Measurements from ENCODE around the gene MCC.

DNA sequence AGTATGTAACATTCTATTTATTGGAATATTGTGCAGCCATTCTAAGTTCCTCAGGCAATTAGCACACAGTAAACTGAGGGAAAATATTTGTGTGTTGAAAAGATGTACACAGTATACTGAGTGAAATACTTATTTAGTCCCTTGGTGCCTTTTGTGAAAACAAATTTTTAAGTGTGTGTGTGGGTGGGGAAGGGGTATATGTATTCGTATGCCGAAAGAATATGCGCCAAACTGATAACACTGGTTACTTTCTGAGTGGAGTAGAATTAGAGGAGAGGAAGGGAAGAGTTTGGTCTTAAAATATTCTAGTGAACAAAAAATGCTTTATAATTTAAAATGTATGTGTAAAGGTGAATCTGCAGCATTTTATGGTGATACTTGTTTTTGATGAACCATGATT is 508.5 kb downstream of the MCC start:
- TF ChIP-seq, protein P1, sequence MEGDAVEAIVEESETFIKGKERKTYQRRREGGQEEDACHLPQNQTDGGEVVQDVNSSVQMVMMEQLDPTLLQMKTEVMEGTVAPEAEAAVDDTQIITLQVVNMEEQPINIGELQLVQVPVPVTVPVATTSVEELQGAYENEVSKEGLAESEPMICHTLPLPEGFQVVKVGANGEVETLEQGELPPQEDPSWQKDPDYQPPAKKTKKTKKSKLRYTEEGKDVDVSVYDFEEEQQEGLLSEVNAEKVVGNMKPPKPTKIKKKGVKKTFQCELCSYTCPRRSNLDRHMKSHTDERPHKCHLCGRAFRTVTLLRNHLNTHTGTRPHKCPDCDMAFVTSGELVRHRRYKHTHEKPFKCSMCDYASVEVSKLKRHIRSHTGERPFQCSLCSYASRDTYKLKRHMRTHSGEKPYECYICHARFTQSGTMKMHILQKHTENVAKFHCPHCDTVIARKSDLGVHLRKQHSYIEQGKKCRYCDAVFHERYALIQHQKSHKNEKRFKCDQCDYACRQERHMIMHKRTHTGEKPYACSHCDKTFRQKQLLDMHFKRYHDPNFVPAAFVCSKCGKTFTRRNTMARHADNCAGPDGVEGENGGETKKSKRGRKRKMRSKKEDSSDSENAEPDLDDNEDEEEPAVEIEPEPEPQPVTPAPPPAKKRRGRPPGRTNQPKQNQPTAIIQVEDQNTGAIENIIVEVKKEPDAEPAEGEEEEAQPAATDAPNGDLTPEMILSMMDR (IDR thresholded peaks at IDR 0.05; ENCODE audit: low read depth, low read length, missing input control), result no peak
- TF ChIP-seq, protein P2, sequence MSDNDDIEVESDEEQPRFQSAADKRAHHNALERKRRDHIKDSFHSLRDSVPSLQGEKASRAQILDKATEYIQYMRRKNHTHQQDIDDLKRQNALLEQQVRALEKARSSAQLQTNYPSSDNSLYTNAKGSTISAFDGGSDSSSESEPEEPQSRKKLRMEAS (IDR thresholded peaks at IDR 0.05), result no peak
- TF ChIP-seq, protein P3, sequence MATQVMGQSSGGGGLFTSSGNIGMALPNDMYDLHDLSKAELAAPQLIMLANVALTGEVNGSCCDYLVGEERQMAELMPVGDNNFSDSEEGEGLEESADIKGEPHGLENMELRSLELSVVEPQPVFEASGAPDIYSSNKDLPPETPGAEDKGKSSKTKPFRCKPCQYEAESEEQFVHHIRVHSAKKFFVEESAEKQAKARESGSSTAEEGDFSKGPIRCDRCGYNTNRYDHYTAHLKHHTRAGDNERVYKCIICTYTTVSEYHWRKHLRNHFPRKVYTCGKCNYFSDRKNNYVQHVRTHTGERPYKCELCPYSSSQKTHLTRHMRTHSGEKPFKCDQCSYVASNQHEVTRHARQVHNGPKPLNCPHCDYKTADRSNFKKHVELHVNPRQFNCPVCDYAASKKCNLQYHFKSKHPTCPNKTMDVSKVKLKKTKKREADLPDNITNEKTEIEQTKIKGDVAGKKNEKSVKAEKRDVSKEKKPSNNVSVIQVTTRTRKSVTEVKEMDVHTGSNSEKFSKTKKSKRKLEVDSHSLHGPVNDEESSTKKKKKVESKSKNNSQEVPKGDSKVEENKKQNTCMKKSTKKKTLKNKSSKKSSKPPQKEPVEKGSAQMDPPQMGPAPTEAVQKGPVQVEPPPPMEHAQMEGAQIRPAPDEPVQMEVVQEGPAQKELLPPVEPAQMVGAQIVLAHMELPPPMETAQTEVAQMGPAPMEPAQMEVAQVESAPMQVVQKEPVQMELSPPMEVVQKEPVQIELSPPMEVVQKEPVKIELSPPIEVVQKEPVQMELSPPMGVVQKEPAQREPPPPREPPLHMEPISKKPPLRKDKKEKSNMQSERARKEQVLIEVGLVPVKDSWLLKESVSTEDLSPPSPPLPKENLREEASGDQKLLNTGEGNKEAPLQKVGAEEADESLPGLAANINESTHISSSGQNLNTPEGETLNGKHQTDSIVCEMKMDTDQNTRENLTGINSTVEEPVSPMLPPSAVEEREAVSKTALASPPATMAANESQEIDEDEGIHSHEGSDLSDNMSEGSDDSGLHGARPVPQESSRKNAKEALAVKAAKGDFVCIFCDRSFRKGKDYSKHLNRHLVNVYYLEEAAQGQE (IDR thresholded peaks at IDR 0.05), result no peak
- TF ChIP-seq FOXA1 (IDR thresholded peaks at IDR 0.05) (no peak), EGR1 (IDR thresholded peaks at IDR 0.05; ENCODE audit: low read depth in 2 of 2) (no peak), SP1 (IDR thresholded peaks at IDR 0.05) (no peak), JUND (IDR thresholded peaks at IDR 0.05) (no peak), GABPA (IDR thresholded peaks at IDR 0.05 in 1 of 2, conservative IDR thresholded peaks at IDR 0.05 in 1 of 2) (no peak), TAF1 (conservative IDR thresholded peaks at IDR 0.05) (no peak)
- TF ChIP-seq, protein P4, sequence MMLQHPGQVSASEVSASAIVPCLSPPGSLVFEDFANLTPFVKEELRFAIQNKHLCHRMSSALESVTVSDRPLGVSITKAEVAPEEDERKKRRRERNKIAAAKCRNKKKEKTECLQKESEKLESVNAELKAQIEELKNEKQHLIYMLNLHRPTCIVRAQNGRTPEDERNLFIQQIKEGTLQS (IDR thresholded peaks at IDR 0.05), result no peak

Measured in liver (tissue), 3 donors.